ENCODE results near the gene RXFP4.

The RXFP4 gene

GRCh38 chr1:155911156-155912055 is 30.0 kb upstream of the RXFP4 start, which contains the start of gene RIT1:
Gene RIT1 (minus strand): TSS chr1:155911349. CDS start chr1:155910761, 588 bp downstream.
- peak within 1 kb of the TSS; percentile 95 to 99 (median 98) for H3K4me3 Mint-ChIP-seq
- peak within 1 kb of the TSS; percentile 91 to 96 (median 95) for H3K27ac Mint-ChIP-seq
- H3K9me3 Mint-ChIP-seq = no peaks in the 10 kb centered on the region
- peaks cover 17% of the 10 kb centered on the region for H3K4me1 Mint-ChIP-seq
- H3K27me3 Mint-ChIP-seq (ENCODE audit: low read depth) = no peaks in the 10 kb centered on the region
- TF ChIP-seq CTCF (IDR thresholded peaks at IDR 0.05; ENCODE audit: unreplicated experiment in 3 of 3) = peak in 1 of 3 experiments; percentile 4
- peaks cover 62% of the 10 kb centered on the region for H3K36me3 Mint-ChIP-seq (ENCODE audit: low read depth)

GRCh38 chr1:155912056-155912536 is 29.3 kb upstream of the RXFP4 start:
- no peaks in the 10 kb centered on the region for H3K9me3 Mint-ChIP-seq
- H3K36me3 Mint-ChIP-seq (ENCODE audit: low read depth) = peaks cover 69% of the 10 kb centered on the region
- TF ChIP-seq CTCF (IDR thresholded peaks at IDR 0.05; ENCODE audit: unreplicated experiment in 3 of 3) = no peak
- no peaks in the 10 kb centered on the region for H3K27me3 Mint-ChIP-seq (ENCODE audit: low read depth)
- H3K4me1 Mint-ChIP-seq = peaks cover 17% of the 10 kb centered on the region
- H3K27ac Mint-ChIP-seq = peak overlapping the region; percentile 91 to 96 (median 95)
- H3K4me3 Mint-ChIP-seq = peak overlapping the region; percentile 95 to 99 (median 98)

- Mint-ChIP-seq H3K9me3 (no peaks in the 10 kb centered on the region), H3K27me3 (ENCODE audit: low read depth) (no peaks in the 10 kb centered on the region), H3K36me3 (ENCODE audit: low read depth) (peaks cover 72% of the 10 kb centered on the region), H3K27ac (no peak overlapping the region), H3K4me1 (peaks cover 17% of the 10 kb centered on the region), H3K4me3 (no peak overlapping the region)
- no peak for TF ChIP-seq CTCF (IDR thresholded peaks at IDR 0.05; ENCODE audit: unreplicated experiment in 3 of 3)
Measured at GRCh38 chr1:155913969-155914757, 27.3 kb upstream of the RXFP4 start.

GRCh38 chr1:155918660-155919059 is 22.8 kb upstream of the RXFP4 start:
- Mint-ChIP-seq H3K9me3 (no peaks in the 10 kb centered on the region), H3K4me3 (no peak overlapping the region), H3K4me1 (no peaks in the 10 kb centered on the region), H3K36me3 (ENCODE audit: low read depth) (peaks cover 79% of the 10 kb centered on the region), H3K27ac (no peak overlapping the region), H3K27me3 (ENCODE audit: low read depth) (no peaks in the 10 kb centered on the region)
- TF ChIP-seq CTCF (IDR thresholded peaks at IDR 0.05; ENCODE audit: unreplicated experiment in 3 of 3) = no peak

- Mint-ChIP-seq H3K27me3 (ENCODE audit: low read depth) (no peaks in the 10 kb centered on the region), H3K9me3 (no peaks in the 10 kb centered on the region), H3K36me3 (ENCODE audit: low read depth) (peaks cover 80% of the 10 kb centered on the region), H3K4me1 (no peaks in the 10 kb centered on the region), H3K4me3 (no peak overlapping the region), H3K27ac (no peak overlapping the region)
- TF ChIP-seq CTCF (IDR thresholded peaks at IDR 0.05; ENCODE audit: unreplicated experiment in 3 of 3) = no peak
Measured at GRCh38 chr1:155919801-155920200, 21.6 kb upstream of the RXFP4 start.
